ENCODE results near the gene CA6.
"Not testable (repeated sequence)": the region's sequence is repeated elsewhere in the genome, so short reads cannot be mapped to it uniquely, and the experiment has no call there.

CA6 gene

GRCh38 chr1:9004700-9005394, 59.2 kb downstream of the CA6 start:
- DNase-seq (ENCODE audit: low read depth): peak; percentile 80

DNA sequence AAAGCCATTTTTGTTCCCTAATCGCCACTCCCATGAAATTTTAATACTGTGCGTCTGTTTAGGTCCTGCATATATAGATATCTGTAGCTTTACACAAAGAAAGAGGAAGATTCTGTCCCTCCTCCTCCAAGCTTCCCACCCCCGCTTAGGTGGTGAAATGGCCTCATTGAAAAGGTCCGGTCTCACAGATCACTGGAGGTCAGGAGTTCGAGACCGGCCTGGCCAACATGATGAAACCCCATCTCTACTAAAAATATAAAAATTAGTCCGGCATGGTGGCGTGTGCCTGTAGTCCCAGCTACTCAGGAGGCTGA, 59.7 kb downstream of the CA6 start:
- no peak for DNase-seq (ENCODE audit: low read depth)

DNA sequence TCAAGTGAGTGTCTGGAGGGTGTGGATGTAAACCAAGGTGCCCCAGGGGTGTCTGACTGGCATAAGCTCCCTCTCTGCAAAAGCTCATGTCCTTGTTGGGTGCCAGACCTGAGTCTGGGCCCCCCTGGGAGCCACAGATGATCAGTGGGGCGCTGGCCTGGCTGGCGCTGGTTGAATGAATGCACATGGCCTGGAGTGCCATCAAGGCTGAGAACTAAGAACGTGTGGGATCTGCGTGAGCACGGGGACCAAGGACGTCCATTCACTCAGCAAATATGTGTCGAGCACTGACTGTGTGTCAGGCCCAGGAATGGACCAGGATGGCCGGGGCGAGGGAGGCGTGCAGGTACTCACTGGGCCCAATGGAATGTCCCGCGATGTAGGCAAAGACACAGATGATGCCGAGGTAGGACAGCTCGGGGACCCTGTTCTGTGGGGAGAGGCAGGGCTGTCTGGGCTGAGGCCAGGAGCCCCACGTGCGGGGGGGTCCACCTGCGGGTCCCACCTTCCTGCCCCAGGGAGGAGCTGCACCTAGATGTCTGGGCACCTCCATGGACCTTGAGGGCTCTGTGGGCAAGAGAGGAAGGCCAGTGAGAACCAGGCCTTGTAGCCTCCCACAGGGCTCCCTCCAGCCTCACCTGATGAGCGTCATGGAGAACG, 61.4 kb downstream of the CA6 start:
- DNase-seq (ENCODE audit: low read depth): no peak

- DNase-seq (ENCODE audit: low read depth): no peak
These were observed 62.6 kb downstream of the CA6 start for GRCh38 chr1:9008236-9008635.

- DNase-seq (ENCODE audit: low read depth): peak; percentile 37
These were observed 64.0 kb downstream of the CA6 start for GRCh38 chr1:9009438-9010370.

GRCh38 chr1:9010781-9011323, 65.2 kb downstream of the CA6 start:
- no peak for DNase-seq (ENCODE audit: low read depth)

DNA sequence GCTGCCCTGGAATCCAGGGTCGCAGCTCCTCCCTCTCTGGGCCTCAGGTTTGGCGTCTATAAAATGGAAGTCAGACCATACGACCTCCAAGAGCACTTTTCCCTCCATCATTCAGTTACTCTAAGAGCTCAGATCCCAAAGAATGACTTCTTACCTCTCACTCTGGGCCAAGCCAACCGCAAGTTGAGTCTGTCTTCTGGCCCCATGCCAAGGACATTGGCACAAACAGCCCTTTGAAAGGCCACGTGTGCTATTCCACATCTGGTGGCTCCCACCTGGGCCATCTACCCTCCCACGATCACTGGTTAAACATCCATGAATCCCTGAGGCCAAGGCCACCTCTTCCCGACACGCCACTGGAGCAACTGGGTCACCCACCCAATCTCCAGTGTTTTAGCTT, 68.2 kb downstream of the CA6 start:
- no peak for DNase-seq (ENCODE audit: low read depth)

DNA sequence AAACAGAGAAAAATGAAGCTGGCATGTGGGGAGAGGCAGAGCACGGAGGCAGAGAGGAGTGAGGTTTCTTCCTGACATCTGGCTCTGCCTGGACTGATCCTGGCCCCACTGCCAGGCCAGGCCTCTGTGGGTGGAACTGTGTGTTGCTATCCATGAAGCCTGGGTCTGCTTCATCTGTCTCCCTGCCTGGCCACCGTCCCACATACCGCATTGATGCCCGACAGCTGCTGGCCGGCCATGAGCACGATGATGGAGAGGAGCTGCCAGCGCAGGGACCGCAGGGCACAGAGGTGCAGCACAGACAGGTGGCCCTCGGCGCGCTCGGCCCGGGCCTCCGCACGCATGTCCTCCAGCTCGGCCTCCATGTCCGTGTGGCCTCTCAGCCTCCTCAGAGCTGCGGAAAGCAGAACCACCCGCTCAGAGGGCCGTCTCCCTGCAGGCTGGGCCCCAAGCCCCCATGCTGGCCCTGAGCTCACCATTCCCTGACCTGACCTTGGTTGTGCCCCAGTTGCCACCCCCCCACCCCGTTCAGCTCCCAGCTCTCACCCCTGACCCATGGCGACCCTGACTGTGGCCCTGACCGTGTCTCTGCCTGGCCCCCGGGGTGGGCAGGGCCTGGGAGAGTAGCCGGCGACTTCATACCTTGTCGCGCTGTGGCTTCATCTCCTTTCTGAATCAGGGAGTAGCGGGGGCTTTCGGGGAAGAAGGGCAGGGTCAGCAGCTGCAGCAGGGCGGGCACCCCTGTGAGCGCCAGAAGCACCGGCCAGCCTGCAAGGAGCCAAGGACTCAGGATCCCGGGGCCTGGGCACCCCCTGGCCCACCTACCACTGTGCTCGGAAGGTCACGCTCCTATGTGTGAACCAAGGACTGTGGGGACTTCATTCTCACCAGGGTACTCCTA, 69.1 kb downstream of the CA6 start:
- DNase-seq (ENCODE audit: low read depth): no peak

DNA sequence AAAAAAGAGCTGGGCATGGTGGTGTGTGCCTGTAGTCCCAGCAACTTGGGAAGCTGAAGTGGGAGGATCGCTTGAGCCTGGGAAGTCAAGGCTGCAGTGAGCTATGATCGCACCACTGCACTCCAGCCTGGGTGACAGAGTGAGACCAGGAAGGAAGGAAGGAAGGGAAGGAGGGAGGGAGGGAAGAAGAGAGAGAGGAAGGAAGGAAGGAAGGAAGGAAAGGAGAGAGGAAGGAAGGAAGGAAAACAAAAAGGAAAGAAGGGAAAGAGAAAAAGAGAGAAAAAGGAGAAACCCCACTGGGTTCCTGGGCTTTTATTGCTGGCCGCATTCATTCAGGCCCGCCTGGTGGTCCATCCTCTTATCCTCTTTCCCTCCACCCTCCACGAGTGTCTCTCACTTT, 70.8 kb downstream of the CA6 start:
- DNase-seq (ENCODE audit: low read depth): no peak

DNA sequence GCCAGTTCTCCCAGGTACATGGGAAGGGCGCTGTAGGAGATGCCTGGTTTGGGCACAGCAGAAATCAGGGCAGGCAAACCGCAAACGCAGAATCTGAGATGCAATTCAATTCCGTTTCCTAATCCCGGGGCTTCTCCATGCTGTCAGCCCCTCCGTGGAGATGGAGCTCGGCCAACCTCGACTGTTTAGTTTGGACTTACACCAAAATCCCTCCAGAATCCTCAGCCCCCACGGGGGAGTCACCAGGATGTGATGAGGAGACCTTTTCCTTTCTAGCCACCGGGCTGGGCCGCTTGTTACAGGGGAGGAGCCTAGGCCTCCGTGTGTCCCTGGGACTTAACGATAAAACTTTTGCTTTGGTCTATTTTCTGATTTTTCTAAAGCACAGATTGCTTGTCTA, 72.7 kb downstream of the CA6 start:
- no peak for DNase-seq (ENCODE audit: low read depth)

DNA sequence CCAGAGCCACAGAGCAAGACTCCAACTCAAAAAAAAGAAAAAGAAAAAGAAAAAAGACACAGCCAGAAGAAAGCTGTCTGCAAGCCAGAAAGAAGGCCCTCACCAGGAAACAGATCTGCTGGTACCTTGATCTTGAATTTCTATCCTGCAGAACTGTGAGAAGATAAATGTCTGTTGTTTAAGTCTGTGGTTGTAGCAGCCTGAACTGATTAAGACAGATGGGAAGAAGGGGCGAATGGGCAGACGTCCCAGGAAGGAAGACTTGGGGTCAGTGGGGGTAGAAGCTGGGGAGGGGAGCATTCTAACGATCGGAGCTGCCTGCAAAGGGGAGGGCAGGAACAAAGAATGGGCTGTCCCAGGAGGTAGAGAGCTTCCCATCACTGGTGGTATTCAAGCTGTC, 74.2 kb downstream of the CA6 start:
- no peak for DNase-seq (ENCODE audit: low read depth)

- DNase-seq (ENCODE audit: low read depth): no peak
These were observed 74.6 kb downstream of the CA6 start for GRCh38 chr1:9020305-9020704.

- not testable (repeated sequence) for DNase-seq (ENCODE audit: low read depth)
These were observed 76.5 kb downstream of the CA6 start for GRCh38 chr1:9022026-9022738.

GRCh38 chr1:9022773-9023172, 77.1 kb downstream of the CA6 start:
- DNase-seq (ENCODE audit: low read depth): no peak
